GM18858 (cell line): ENCODE measurements around the gene SLC5A6.
A peak's percentile ranks its signal among the peaks of the same experiment; 100 is the strongest.

Source experiments
- ATAC-seq: cut with Tn5 transposase; IDR thresholded peaks from one replicate; pipeline ENCODE4 v1.9.1; 2021; ENCODE audit not compliant: unreplicated experiment

SLC5A6 gene

GRCh38 chr2:27211943-27212625 lies at the start of gene SLC5A6, which contains the start of gene ATRAID:
TSS of gene SLC5A6 (minus strand) at chr2:27212268. CDS start at chr2:27207650, 4,618 bp downstream.
TSS of gene ATRAID (plus strand) at chr2:27212041. CDS start at chr2:27212369, 328 bp downstream.
- peak; percentile 44 for ATAC-seq

DNA sequence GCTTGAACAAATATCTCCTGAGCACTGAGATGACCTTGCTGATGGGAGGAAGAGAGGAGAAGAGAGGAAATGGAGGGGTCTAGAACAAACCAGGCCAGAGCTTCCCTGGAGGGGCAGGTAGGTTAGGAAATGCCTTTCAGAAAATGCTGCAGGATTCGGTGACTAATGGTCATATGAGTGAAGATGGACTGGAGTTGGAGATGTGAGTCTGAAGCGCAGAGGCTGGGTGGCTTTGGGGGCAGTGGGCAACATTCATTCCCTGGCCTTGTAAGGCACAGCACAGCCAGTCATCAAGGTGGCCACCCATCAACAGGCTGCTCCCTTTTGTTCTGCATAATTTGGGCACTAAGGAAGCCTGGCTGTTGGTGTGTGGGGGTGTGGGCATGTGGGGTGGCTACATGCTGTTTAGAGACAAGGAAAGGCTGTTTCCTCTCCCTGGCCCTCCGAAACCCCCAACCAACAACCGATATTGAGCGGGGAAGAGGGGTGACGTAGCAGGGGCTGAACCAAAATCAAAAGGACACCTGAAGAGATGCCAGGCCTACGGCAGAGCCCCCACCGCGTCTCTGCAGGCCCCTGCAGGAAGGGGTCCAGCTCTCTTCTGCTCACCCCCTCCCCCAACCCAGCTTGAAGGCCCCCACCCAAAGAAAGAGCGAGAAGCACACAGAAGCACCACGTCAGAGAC lies 49.3 kb upstream of the SLC5A6 start:
- ATAC-seq: no peak

- ATAC-seq: no peak
These were observed 46.0 kb upstream of the SLC5A6 start for GRCh38 chr2:27258051-27258450.

GRCh38 chr2:27256855-27257454 lies 44.9 kb upstream of the SLC5A6 start:
- no peak for ATAC-seq

- no peak for ATAC-seq
These were observed 43.6 kb upstream of the SLC5A6 start for GRCh38 chr2:27255660-27256059.

- no peak for ATAC-seq
These were observed 43.1 kb upstream of the SLC5A6 start for GRCh38 chr2:27255187-27255586.

- no peak for ATAC-seq
These were observed 39.7 kb upstream of the SLC5A6 start for GRCh38 chr2:27251766-27252165.

DNA sequence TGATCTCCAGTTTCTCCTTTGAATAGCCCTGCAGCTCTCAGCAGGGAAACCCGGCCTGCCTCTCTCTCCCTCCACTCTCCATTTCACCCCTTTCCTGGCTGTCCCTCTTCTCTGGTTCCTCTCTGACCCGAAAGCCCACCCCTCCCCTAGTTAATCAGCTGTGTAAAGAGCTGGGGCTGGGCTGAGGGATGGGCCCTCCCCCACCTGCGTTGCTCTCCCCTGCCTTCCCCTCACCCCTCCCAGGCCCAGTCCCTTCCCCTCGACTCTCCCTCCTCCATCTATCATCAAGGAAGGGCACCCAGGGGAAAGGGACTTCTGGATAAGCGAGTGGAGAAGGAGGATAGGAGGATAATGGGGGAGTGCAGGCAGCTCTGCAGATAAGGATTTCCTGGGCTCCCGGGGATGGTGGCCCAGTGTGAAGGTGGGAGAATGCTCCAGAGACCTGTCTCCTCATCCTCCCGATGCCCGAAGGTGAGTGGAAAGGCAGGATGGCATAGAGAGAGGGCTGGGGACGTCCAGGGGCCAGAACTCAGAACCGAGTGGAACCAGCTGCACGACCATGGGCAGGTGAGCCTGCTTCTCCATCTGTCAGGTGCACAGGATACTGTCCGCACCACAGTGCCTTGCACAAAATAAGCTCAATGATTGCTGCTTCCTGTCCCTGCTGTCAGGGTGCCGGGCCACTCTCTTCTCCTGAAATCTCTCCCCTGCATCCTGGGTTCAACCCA lies 38.7 kb upstream of the SLC5A6 start:
- no peak for ATAC-seq

GRCh38 chr2:27249891-27250651 lies 38.0 kb upstream of the SLC5A6 start:
- no peak for ATAC-seq

DNA sequence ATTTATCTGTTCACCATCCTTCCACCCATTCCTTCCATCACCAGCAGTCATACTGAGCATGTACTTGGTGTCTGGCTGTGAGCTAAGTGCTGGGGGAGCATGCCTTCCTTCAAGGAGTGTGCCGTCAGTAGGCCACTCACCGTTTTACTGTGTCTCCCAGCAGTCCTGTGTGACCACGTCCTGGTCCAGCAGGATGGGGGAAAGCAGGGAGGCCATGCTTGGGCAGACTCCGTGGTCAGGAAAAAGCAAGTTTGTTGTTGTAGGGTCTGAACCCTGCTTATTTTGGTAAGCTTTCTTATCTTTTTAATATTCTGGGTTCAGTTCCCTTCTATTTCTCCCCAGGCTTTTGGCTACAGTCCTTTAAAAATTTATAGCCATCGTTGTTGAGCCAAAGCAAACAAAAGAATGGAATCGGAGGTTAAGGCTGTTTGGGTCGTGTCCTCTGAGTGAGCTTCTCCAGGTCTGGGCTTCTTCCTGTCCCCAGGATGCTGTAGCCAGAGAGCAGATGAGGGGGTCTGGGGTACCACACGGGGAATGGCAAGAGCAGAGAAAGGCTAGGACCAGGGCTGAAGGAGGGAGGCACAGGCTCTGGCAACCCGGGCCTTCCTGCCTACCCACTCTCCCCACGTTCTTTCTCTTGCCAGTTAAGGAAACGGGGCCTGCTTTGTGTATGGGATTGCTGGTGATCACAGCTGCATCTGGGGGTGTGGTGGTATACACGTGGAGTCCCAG lies 37.3 kb upstream of the SLC5A6 start:
- no peak for ATAC-seq

- ATAC-seq: no peak
These were observed 35.8 kb upstream of the SLC5A6 start for GRCh38 chr2:27247893-27248292.

- ATAC-seq: no peak
These were observed 33.6 kb upstream of the SLC5A6 start for GRCh38 chr2:27245626-27246025.

- ATAC-seq: no peak
These were observed 33.0 kb upstream of the SLC5A6 start for GRCh38 chr2:27245116-27245515.

GRCh38 chr2:27243391-27244130 lies 31.5 kb upstream of the SLC5A6 start:
- no peak for ATAC-seq

- ATAC-seq: no peak
These were observed 30.5 kb upstream of the SLC5A6 start for GRCh38 chr2:27242614-27242951.

GRCh38 chr2:27241761-27242613 lies 29.9 kb upstream of the SLC5A6 start:
- ATAC-seq: no peak

GRCh38 chr2:27240406-27240805 lies 28.3 kb upstream of the SLC5A6 start:
- ATAC-seq: no peak

GRCh38 chr2:27238976-27239375 lies 26.9 kb upstream of the SLC5A6 start:
- no peak for ATAC-seq
